H9 (cell line): ENCODE data around the gene CACNG5. TPM values are rescaled to one million over a fixed set of nuclear protein-coding genes. Genes with fewer than 3 reads are reported as not detected.

ENCODE experiments used
- DNase-seq: peaks from one replicate; pipeline ENCODE4 v3.0.0-alpha.2; 2017
- H2AFZ ChIP-seq: one replicate; pipeline ENCODE4 v1.6.1; 2013; ENCODE audit warnings: mild to moderate bottlenecking, low read length, control low read depth, moderate library complexity
- H2AK5ac ChIP-seq: 2 replicates; pipeline ENCODE4 v1.6.1; 2013; ENCODE audit warnings: low read length, control low read depth, mixed read lengths; ENCODE audit not compliant: insufficient read length
- H2BK120ac ChIP-seq: one replicate; pipeline ENCODE4 v1.6.1; 2013; ENCODE audit warnings: low read depth, mild to moderate bottlenecking, low read length, control low read depth, inconsistent platforms; ENCODE audit not compliant: poor library complexity, severe bottlenecking
- H2BK12ac ChIP-seq: 2 replicates; pipeline ENCODE4 v1.6.1; 2013; ENCODE audit warnings: low read length, control low read depth, mixed read lengths, low read depth; ENCODE audit not compliant: insufficient read length
- H2BK15ac ChIP-seq: 2 replicates; pipeline ENCODE4 v1.6.1; 2013; ENCODE audit warnings: low read depth, low read length, control low read depth
- H2BK20ac ChIP-seq: one replicate; pipeline ENCODE4 v1.6.1; 2013; ENCODE audit warnings: low read depth, mild to moderate bottlenecking, low read length, control low read depth, inconsistent platforms; ENCODE audit not compliant: poor library complexity, severe bottlenecking
- H2BK5ac ChIP-seq: 2 replicates; pipeline ENCODE4 v1.6.1; 2013; ENCODE audit warnings: low read length, control low read depth, mixed read lengths; ENCODE audit not compliant: insufficient read length
- H3K14ac ChIP-seq: 2 replicates; pipeline ENCODE4 v1.6.1; 2013; ENCODE audit warnings: low read length, control low read depth; ENCODE audit not compliant: insufficient read depth
- H3K18ac ChIP-seq: 2 replicates; pipeline ENCODE4 v1.6.1; 2013; ENCODE audit warnings: low read depth, mild to moderate bottlenecking, mixed read lengths, low read length, control low read depth; ENCODE audit not compliant: insufficient read length
- H3K23ac ChIP-seq: 2 replicates; pipeline ENCODE4 v1.6.1; 2013; ENCODE audit warnings: low read length, control low read depth, mixed read lengths, low read depth; ENCODE audit not compliant: insufficient read length
- H3K23me2 ChIP-seq: 2 replicates; pipeline ENCODE4 v1.6.1; 2013; ENCODE audit warnings: low read depth, mild to moderate bottlenecking, mixed read lengths, low read length, control low read depth; ENCODE audit not compliant: insufficient read length, poor library complexity, severe bottlenecking
- H3K27ac ChIP-seq: 2 replicates; pipeline ENCODE4 v1.5.1; 2013; ENCODE audit warnings: low read length, control low read depth, mixed read lengths, low read depth; ENCODE audit not compliant: insufficient read length
- H3K27me3 ChIP-seq: 2 replicates; pipeline ENCODE4 v1.6.1; 2013; ENCODE audit warnings: low read length, control low read depth, inconsistent platforms; ENCODE audit not compliant: insufficient read depth
- H3K4ac ChIP-seq: 2 replicates; pipeline ENCODE4 v1.6.1; 2013; ENCODE audit warnings: low read depth, mild to moderate bottlenecking, control low read depth, inconsistent platforms, low read length, moderate library complexity
- H3K4me1 ChIP-seq: 2 replicates; pipeline ENCODE4 v1.6.1; 2013; ENCODE audit warnings: low read length, control low read depth, inconsistent platforms; ENCODE audit not compliant: insufficient read depth
- H3K4me2 ChIP-seq: 2 replicates; pipeline ENCODE4 v1.6.1; 2013; ENCODE audit warnings: low read length, control low read depth, mixed read lengths; ENCODE audit not compliant: insufficient read length, insufficient read depth
- H3K56ac ChIP-seq: 2 replicates; pipeline ENCODE4 v1.6.1; 2013; ENCODE audit warnings: low read depth, mild to moderate bottlenecking, mixed read lengths, low read length, control low read depth; ENCODE audit not compliant: insufficient read length
- H3K79me1 ChIP-seq: 2 replicates; pipeline ENCODE4 v1.6.1; 2013; ENCODE audit warnings: low read depth, mild to moderate bottlenecking, moderate library complexity, low read length, control low read depth, inconsistent platforms; ENCODE audit not compliant: insufficient read depth, poor library complexity, severe bottlenecking
- H3K79me2 ChIP-seq: 2 replicates; pipeline ENCODE4 v1.6.1; 2013; ENCODE audit warnings: low read length, control low read depth, inconsistent platforms; ENCODE audit not compliant: insufficient read depth
- H3K9ac ChIP-seq: 2 replicates; pipeline ENCODE4 v1.6.1; 2013; ENCODE audit warnings: low read length, control low read depth, mixed read lengths; ENCODE audit not compliant: insufficient read length; ENCODE audit errors: extremely low read depth
- H3K9me3 ChIP-seq: one replicate; pipeline ENCODE4 v1.6.1; 2013; ENCODE audit warnings: low read depth, low read length, inconsistent platforms; ENCODE audit not compliant: control insufficient read depth
- H3T11ph ChIP-seq: one replicate; pipeline ENCODE4 v1.6.1; 2013; ENCODE audit warnings: mild to moderate bottlenecking, low read length, control low read depth, inconsistent platforms
- H4K20me1 ChIP-seq: one replicate; pipeline ENCODE4 v1.6.1; 2013; ENCODE audit not compliant: control insufficient read depth, insufficient read length, insufficient read depth
- H4K5ac ChIP-seq: 2 replicates; pipeline ENCODE4 v1.6.1; 2013; ENCODE audit warnings: low read depth, mild to moderate bottlenecking, mixed read lengths, low read length, control low read depth; ENCODE audit not compliant: insufficient read length
- H4K8ac ChIP-seq: replicated peaks from 2 replicates; pipeline ENCODE4 v1.6.1; 2013; ENCODE audit warnings: low read length, control low read depth, mixed read lengths, low read depth; ENCODE audit not compliant: insufficient read length
- H4K91ac ChIP-seq: 2 replicates; pipeline ENCODE4 v1.6.1; 2013; ENCODE audit warnings: low read depth, mild to moderate bottlenecking, moderate library complexity, mixed read lengths, low read length, control low read depth; ENCODE audit not compliant: insufficient read length
- H3K27ac Mint-ChIP-seq, 3 experiments: 2 replicates in 2 of 3; 3 replicates in 1 of 3; pipeline ENCODE4 v1.8.0; 2020 to 2021; ENCODE audit warnings: mixed read lengths in 3 of 3, mild to moderate bottlenecking in 1 of 3, moderate library complexity in 1 of 3
- H3K27me3 Mint-ChIP-seq: 2 replicates; pipeline ENCODE4 v1.8.0; 2021; ENCODE audit warnings: low read depth, mild to moderate bottlenecking, moderate library complexity, mixed read lengths
- H3K36me3 Mint-ChIP-seq, 3 experiments: 2 replicates in 2 of 3; 3 replicates in 1 of 3; pipeline ENCODE4 v1.8.0; 2020 to 2021; ENCODE audit warnings: low read depth in 3 of 3, mixed read lengths in 3 of 3; ENCODE audit not compliant: insufficient read depth in 1 of 3
- H3K4me1 Mint-ChIP-seq, 2 experiments: 2 replicates each; pipeline ENCODE4 v1.8.0; 2020; ENCODE audit warnings: mixed read lengths in 2 of 2
- H3K4me3 Mint-ChIP-seq, 2 experiments: 2 replicates in 1 of 2; 3 replicates in 1 of 2; pipeline ENCODE4 v1.8.0; 2020 to 2021; ENCODE audit warnings: mild to moderate bottlenecking in 2 of 2, mixed read lengths in 2 of 2, moderate library complexity in 1 of 2
- H3K9me3 Mint-ChIP-seq, 2 experiments: 2 replicates in 1 of 2; 3 replicates in 1 of 2; pipeline ENCODE4 v1.8.0; 2020; ENCODE audit warnings: mild to moderate bottlenecking in 2 of 2, mixed read lengths in 2 of 2, moderate library complexity in 1 of 2
- CTCF ChIP-seq: fragments of 200-600 bp; sonication (generic); conservative IDR thresholded peaks from 3 replicates; pipeline ENCODE4 v1.8.0; 2021; ENCODE audit warnings: antibody characterized with exemption, mild to moderate bottlenecking
- WGBS: extraction: QIAGEN DNeasy Blood & Tissue Kit; methylation state at CpG from one replicate; pipeline ENCODE4 v1.1.7; 2013; ENCODE audit warnings: missing lambda C conversion rate, low lambda C conversion rate, mixed read lengths; ENCODE audit not compliant: insufficient read length; ENCODE audit errors: extremely low coverage; 5-methylcytosine and 5-hydroxymethylcytosine counted together
- total RNA-seq: library from RNA; stranded (reverse); gene quantifications from 2 replicates; pipeline ENCODE4 v1.2.1, GENCODE V29; 2021

Gene CACNG5
- total RNA-seq, 1 experiment from 2014 or later = 1.6 TPM

DNA sequence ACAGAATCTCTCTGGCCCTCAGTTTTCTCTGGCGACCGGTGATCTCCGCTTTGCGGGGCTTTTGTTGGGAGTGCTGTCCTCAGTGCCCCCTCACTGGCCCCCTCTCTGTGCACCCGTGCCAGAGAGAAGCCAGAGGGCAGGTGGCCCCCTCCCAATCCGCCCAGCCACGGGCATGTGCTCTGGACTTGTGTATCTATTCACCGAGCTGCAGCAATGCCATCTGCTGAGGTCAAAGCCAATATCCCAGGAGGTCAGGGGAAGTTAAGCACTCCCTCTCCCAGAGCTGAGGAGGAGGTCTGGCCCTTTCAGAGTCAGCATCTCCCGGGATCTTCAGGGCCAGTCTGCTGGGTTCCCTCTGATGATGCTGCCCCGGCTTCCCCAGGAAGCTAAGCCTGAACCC lies 5.1 kb downstream of the CACNG5 start:
- Histone ChIP-seq H3K79me1 (no peaks in the 10 kb centered on the region), H3K4me2 (no peak overlapping the region), H3K4ac (no peak overlapping the region), H3K23me2 (peaks cover 4% of the 10 kb centered on the region), H4K5ac (no peak overlapping the region), H3K79me2 (no peaks in the 10 kb centered on the region), H4K8ac (no peak overlapping the region), H3K9ac (no peak overlapping the region), H2BK15ac (no peak overlapping the region), H3K56ac (no peak overlapping the region), H3K9me3 (no peaks in the 10 kb centered on the region), H4K91ac (no peak overlapping the region), H2BK12ac (no peak overlapping the region), H2BK120ac (no peak overlapping the region), H3K18ac (no peak overlapping the region), H2BK20ac (no peak overlapping the region), H3K27me3 (no peaks in the 10 kb centered on the region), H4K20me1 (no peaks in the 10 kb centered on the region), H3K4me1 (no peaks in the 10 kb centered on the region; the same call in 1 of the 2 replicates), H3K14ac (no peak overlapping the region), H3T11ph (no peak overlapping the region), H2BK5ac (no peak overlapping the region), H2AK5ac (no peak overlapping the region), H3K27ac (no peak overlapping the region), H3K23ac (no peak overlapping the region), H2AFZ (no peak overlapping the region)
- Mint-ChIP-seq H3K9me3 (peaks cover 2% of the 10 kb centered on the region in 2 experiments; a peak in 3 of 5 replicates), H3K4me3 (no peak overlapping the region), H3K4me1 (0 out of 4 replicates have a peak, but pooled peaks cover 0 to 2% of the 10 kb centered on the region in 2 experiments), H3K27me3 (peaks cover 32% of the 10 kb centered on the region), H3K36me3 (peaks cover 0 to 3% (median 0%) of the 10 kb centered on the region in 3 experiments; a peak in 1 of 7 replicates), H3K27ac (no peak overlapping the region; a peak in 1 of 7 replicates)
- TF ChIP-seq CTCF = no peak
- no CpG with 5 or more reads among the region's 10 CpGs for WGBS
- no peak for DNase-seq
